HAP-1 (cell line): ENCODE data around the gene HCCS.
"Not testable (repeated sequence)": the region's sequence is repeated elsewhere in the genome, so short reads cannot be mapped to it uniquely, and the experiment has no call there.

Source experiments
- DNase-seq, 2 experiments: peaks; one replicate each; pipeline ENCODE4 v3.0.0-alpha.2; 2016 to 2020; ENCODE audit warnings: low spot score in 2 of 2
- H3K27me3 ChIP-seq: fragments of 250-450 bp; sonication (Bioruptor Pico); 2 replicates; pipeline ENCODE4 v1.5.1; 2020; ENCODE audit warnings: low read depth, mild to moderate bottlenecking, moderate library complexity
- H3K36me3 ChIP-seq: fragments of 250-450 bp; sonication (Bioruptor Pico); replicated peaks from 2 replicates; pipeline ENCODE4 v1.5.1; 2020; ENCODE audit warnings: mild to moderate bottlenecking
- H3K4me1 ChIP-seq: fragments of 250-450 bp; sonication (Bioruptor Pico); 2 replicates; pipeline ENCODE4 v1.5.1; 2020; ENCODE audit warnings: mild to moderate bottlenecking
- H3K4me3 ChIP-seq: fragments of 250-450 bp; sonication (Bioruptor Pico); 2 replicates; pipeline ENCODE4 v1.5.1; 2020; ENCODE audit warnings: mild to moderate bottlenecking, moderate library complexity
- H3K9me3 ChIP-seq: fragments of 250-450 bp; sonication (Bioruptor Pico); 2 replicates; pipeline ENCODE4 v1.5.1; 2020; ENCODE audit warnings: mild to moderate bottlenecking, moderate library complexity
- in situ Hi-C: fragments of 300-500 bp; cut with MboI; formaldehyde crosslinking; loops from 3 replicates; pipeline ENCODE4 v1.14.3; 2020; ENCODE audit warnings: low sequenced_read_pairs, inconsistent platforms, mixed read lengths

Gene HCCS

GRCh38 chrX:11103751-11104150, 7.4 kb upstream of the HCCS start:
- DNase-seq: no peak
- Histone ChIP-seq H3K27me3 (no peaks in the 10 kb centered on the region), H3K9me3 (no peaks in the 10 kb centered on the region), H3K4me3 (no peak overlapping the region), H3K4me1 (peaks cover 5% of the 10 kb centered on the region), H3K36me3 (no peaks in the 10 kb centered on the region; the same call in none of the 2 replicates)
- in situ Hi-C loops: loop anchor here (10.0 kb wide), 1 partner anchor 909 kb away; no protein-coding TSS in a partner anchor

- no peak for DNase-seq
- H3K4me3 ChIP-seq: no peak overlapping the region
- H3K27me3 ChIP-seq: no peaks in the 10 kb centered on the region
- H3K4me1 ChIP-seq: peaks cover 9% of the 10 kb centered on the region
- no peaks in the 10 kb centered on the region; the same call in none of the 2 replicates for H3K36me3 ChIP-seq
- in situ Hi-C loops: loop anchor here (10.0 kb wide), 1 partner anchor 910 kb away; no protein-coding TSS in a partner anchor
- H3K9me3 ChIP-seq: no peaks in the 10 kb centered on the region
These were observed 6.1 kb upstream of the HCCS start for GRCh38 chrX:11105080-11105479.

GRCh38 chrX:11108253-11108941, 2.7 kb upstream of the HCCS start:
- Histone ChIP-seq H3K36me3 (peaks cover 10% of the 10 kb centered on the region), H3K27me3 (no peaks in the 10 kb centered on the region), H3K9me3 (no peaks in the 10 kb centered on the region), H3K4me1 (peaks cover 7% of the 10 kb centered on the region), H3K4me3 (no peak overlapping the region)
- DNase-seq: no peak
- in situ Hi-C loops: loop anchor here (10.0 kb wide), 1 partner anchor 914 kb away; no protein-coding TSS in a partner anchor

- Histone ChIP-seq H3K4me3 (peak overlapping the region; percentile 0), H3K27me3 (no peaks in the 10 kb centered on the region)
- in situ Hi-C loops: loop anchor here (10.0 kb wide), 1 partner anchor 915 kb away; no protein-coding TSS in a partner anchor
These were observed 1.2 kb upstream of the HCCS start for GRCh38 chrX:11109968-11110367.

GRCh38 chrX:11111947-11112346, 815 bp downstream of the HCCS start:
- Histone ChIP-seq H3K4me3 (peak overlapping the region; percentile 96), H3K4me1 (peaks cover 7% of the 10 kb centered on the region), H3K27me3 (no peaks in the 10 kb centered on the region), H3K36me3 (peaks cover 46% of the 10 kb centered on the region), H3K9me3 (no peaks in the 10 kb centered on the region)
- in situ Hi-C loops: no loop called here
- DNase-seq: no peak

More at GRCh38 chrX:11109968-11110367, 1.2 kb upstream of the HCCS start:
- Histone ChIP-seq H3K4me1 (peaks cover 7% of the 10 kb centered on the region), H3K9me3 (no peaks in the 10 kb centered on the region), H3K36me3 (peaks cover 26% of the 10 kb centered on the region)
- no peak for DNase-seq

GRCh38 chrX:11113731-11114130, 2.6 kb downstream of the HCCS start:
- no peak overlapping the region for H3K4me3 ChIP-seq
- in situ Hi-C loops: no loop called here
- DNase-seq: no peak

GRCh38 chrX:11117745-11118144, 6.6 kb downstream of the HCCS start:
- Histone ChIP-seq H3K4me3 (no peak overlapping the region), H3K36me3 (peaks cover 97% of the 10 kb centered on the region), H3K9me3 (no peaks in the 10 kb centered on the region), H3K4me1 (no peaks in the 10 kb centered on the region; the same call in 1 of the 2 replicates), H3K27me3 (no peaks in the 10 kb centered on the region)
- no peak for DNase-seq
- in situ Hi-C loops: no loop called here

More at GRCh38 chrX:11113731-11114130, 2.6 kb downstream of the HCCS start:
- peaks cover 63% of the 10 kb centered on the region for H3K36me3 ChIP-seq
- no peaks in the 10 kb centered on the region for H3K27me3 ChIP-seq
- peaks cover 7% of the 10 kb centered on the region for H3K4me1 ChIP-seq
- no peaks in the 10 kb centered on the region for H3K9me3 ChIP-seq

- no peak overlapping the region for H3K4me3 ChIP-seq
- no peaks in the 10 kb centered on the region for H3K27me3 ChIP-seq
- no peaks in the 10 kb centered on the region for H3K4me1 ChIP-seq
- in situ Hi-C loops: no loop called here
- H3K9me3 ChIP-seq: no peaks in the 10 kb centered on the region
- no peak for DNase-seq
- H3K36me3 ChIP-seq: peaks cover 89% of the 10 kb centered on the region
These were observed 8.3 kb downstream of the HCCS start for GRCh38 chrX:11119313-11119943.

- H3K4me3 ChIP-seq, H3K9me3 ChIP-seq, DNase-seq, H3K27me3 ChIP-seq, in situ Hi-C loops, H3K4me1 ChIP-seq: not testable (repeated sequence)
- H3K36me3 ChIP-seq: peaks cover 54% of the 10 kb centered on the region
These were observed 12.0 kb downstream of the HCCS start for GRCh38 chrX:11123087-11123486.

GRCh38 chrX:11124112-11124511, 13.0 kb downstream of the HCCS start:
- H3K27me3 ChIP-seq: no peaks in the 10 kb centered on the region
- H3K36me3 ChIP-seq: peaks cover 44% of the 10 kb centered on the region
- H3K4me3 ChIP-seq: no peak overlapping the region
- H3K4me1 ChIP-seq: no peaks in the 10 kb centered on the region
- no peak for DNase-seq
- in situ Hi-C loops: no loop called here
- H3K9me3 ChIP-seq: no peaks in the 10 kb centered on the region

GRCh38 chrX:11125060-11125459, 13.9 kb downstream of the HCCS start:
- in situ Hi-C loops: no loop called here
- no peak for DNase-seq
- H3K27me3 ChIP-seq: no peaks in the 10 kb centered on the region

GRCh38 chrX:11129534-11130105, 18.5 kb downstream of the HCCS start:
- no peaks in the 10 kb centered on the region for H3K9me3 ChIP-seq
- no peaks in the 10 kb centered on the region for H3K27me3 ChIP-seq
- H3K4me3 ChIP-seq: no peak overlapping the region
- DNase-seq: peak; percentile 36 to 48
- no peaks in the 10 kb centered on the region for H3K36me3 ChIP-seq
- in situ Hi-C loops: loop anchor here (10.0 kb wide), 1 partner anchor 645 kb away; no protein-coding TSS in a partner anchor
- no peaks in the 10 kb centered on the region for H3K4me1 ChIP-seq

More at GRCh38 chrX:11125060-11125459, 13.9 kb downstream of the HCCS start:
- peaks cover 34% of the 10 kb centered on the region for H3K36me3 ChIP-seq
- no peaks in the 10 kb centered on the region for H3K9me3 ChIP-seq
- H3K4me3 ChIP-seq: no peak overlapping the region
- no peaks in the 10 kb centered on the region for H3K4me1 ChIP-seq

- no peak for DNase-seq
- H3K27me3 ChIP-seq: no peaks in the 10 kb centered on the region
- no peaks in the 10 kb centered on the region for H3K36me3 ChIP-seq
- H3K9me3 ChIP-seq: no peaks in the 10 kb centered on the region
- H3K4me1 ChIP-seq: no peaks in the 10 kb centered on the region; the same call in 1 of the 2 replicates
- in situ Hi-C loops: loop anchor here (10.0 kb wide), 1 partner anchor 645 kb away; no protein-coding TSS in a partner anchor
- H3K4me3 ChIP-seq: no peak overlapping the region
These were observed 19.0 kb downstream of the HCCS start for GRCh38 chrX:11130136-11130535.

- H3K4me3 ChIP-seq: no peak overlapping the region
- no peaks in the 10 kb centered on the region for H3K27me3 ChIP-seq
- in situ Hi-C loops: loop anchor here (10.0 kb wide), 1 partner anchor 644 kb away; no protein-coding TSS in a partner anchor
- no peaks in the 10 kb centered on the region for H3K36me3 ChIP-seq
- H3K4me1 ChIP-seq: peaks cover 5% of the 10 kb centered on the region
- no peaks in the 10 kb centered on the region for H3K9me3 ChIP-seq
- no peak for DNase-seq
These were observed 20.0 kb downstream of the HCCS start for GRCh38 chrX:11131146-11131545.
